ENCODE data around the gene MEGF11.

Gene MEGF11

DNA sequence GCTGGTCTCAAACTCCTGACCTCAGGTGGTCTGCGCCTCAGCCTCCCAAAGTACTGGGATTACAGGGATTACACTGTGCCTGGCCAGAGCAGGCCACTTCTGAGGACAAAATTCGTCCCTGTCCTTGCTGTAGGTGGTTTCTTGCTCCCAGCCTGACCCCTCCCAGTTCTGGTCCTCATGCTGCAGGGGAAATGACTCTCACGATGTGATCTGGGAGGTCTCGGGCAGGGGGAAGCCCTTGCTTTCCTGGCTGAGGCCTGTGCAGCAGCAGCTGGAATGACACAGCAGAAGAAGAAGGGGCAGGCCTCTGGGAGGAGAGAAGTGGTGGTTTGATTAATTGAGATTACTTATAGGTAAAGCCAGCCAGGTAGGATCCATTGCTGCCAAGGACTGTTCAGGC lies 39.3 kb downstream of the MEGF11 start:
- ATAC-seq, result no peak

DNA sequence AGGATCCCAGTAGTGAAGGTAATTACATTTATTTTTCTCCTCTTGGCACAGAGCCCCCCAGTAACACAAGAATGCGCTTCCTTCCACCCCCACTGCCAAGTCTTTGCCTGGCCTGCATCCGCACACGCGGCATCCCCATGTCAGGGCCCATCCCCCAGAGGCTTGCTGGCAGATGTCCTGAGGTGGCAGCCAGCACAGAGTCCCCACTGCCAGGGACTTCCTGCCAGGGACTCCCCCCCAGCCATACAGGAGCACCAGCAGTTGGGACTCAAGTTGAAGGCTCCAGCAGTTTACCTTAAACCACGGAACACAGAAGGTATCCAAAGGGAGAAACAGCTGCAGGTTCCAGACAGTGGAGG lies 41.0 kb downstream of the MEGF11 start:
- no peak for ATAC-seq

DNA sequence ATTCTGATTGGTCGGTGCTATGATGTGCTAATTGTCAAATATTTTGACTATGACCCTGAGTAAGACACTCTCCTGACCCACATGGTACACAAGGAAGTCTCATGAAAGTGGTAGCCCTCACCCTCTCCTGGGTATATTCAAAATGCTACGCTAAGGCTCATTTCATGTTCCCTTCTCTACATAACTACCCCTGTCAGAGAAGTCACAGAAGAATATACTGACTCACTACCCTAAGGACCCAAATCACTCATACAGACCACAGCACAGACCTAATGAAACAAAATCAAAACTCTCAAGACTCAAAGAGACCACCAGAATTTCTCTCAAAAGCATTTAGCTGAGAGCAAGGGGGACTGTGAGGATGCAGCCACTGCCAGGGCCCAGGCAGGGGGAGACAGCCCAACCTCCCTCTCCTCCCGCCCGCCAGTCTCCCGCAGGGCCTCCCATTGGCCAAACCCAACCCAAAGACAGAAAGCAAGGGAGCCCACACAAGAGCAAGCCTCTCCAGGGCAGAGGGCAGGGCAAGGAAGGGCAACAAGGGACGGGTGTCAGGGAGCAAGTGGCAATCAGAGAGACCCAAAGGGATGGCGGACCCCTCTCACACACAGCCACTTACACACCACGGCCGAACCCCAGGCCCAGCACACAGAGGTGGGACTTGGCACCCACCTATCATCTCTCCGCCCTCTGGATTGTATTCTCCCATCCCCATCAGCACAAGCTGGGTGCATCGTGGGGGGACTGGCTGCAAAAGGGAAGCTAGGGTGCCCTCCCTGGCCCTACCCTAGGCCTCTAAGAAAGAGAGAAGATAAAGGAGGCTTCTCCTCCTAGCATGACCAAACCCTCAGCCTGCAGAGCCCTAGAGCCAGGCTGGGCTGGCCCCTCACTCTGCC lies 41.6 kb downstream of the MEGF11 start:
- ATAC-seq, result no peak

DNA sequence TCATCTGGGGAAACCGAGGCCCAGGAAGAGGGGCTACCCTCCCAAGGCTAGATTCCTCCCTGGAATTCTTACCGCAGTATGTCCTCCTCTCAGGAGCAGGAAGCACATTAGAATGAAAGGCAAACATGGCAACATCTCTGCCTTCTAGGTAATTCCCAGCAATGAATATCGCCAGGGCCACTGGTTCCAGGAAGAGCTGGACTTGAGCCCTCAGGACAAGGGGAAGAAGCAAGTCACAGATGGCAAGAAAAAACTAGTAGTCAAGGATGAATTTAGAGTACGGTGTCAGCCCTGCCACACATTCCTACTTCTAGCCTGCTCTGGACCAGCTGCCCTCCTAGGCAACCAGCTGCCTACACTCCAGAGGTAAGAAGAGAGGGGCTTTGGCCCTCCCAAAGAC lies 42.9 kb downstream of the MEGF11 start:
- no peak for ATAC-seq

DNA sequence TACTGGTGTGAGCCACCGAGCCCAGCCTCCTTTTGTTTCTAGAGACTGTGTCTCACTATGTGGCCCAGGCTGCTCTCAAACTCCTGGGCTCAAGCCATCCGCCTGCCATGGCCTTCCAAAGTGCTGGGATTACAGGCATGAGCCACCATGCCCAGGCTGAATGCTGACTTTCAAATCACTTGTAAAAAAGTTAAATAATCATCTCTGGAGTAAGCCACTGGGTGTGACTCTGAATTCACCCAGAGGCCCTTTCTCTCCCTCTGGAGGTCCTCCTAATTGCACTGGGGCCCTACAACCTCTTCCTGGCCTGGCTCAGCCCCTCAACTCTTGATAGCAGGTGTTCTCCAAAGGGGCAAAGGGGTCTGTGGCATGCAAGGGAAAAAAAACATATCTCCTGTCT lies 54.8 kb downstream of the MEGF11 start:
- no peak for ATAC-seq

DNA sequence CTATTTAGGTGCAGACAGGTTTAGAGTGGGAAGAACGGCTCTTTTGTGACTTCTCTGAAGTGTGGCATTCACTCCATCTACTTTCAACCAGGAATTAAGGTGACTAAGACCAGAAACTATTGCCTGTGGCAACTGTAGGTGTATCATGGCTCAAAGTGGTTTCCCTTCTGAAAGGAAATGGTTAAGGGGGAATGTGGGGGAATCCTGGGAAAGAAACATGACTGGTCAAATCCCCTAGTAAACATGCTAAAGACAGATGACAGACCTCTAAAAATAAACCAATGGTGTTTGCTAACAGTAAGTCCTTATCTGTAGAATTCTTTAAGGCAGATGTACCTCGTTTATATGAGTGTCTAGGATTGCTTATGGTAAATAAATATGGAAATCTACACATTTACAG lies 56.9 kb downstream of the MEGF11 start:
- no peak for ATAC-seq

DNA sequence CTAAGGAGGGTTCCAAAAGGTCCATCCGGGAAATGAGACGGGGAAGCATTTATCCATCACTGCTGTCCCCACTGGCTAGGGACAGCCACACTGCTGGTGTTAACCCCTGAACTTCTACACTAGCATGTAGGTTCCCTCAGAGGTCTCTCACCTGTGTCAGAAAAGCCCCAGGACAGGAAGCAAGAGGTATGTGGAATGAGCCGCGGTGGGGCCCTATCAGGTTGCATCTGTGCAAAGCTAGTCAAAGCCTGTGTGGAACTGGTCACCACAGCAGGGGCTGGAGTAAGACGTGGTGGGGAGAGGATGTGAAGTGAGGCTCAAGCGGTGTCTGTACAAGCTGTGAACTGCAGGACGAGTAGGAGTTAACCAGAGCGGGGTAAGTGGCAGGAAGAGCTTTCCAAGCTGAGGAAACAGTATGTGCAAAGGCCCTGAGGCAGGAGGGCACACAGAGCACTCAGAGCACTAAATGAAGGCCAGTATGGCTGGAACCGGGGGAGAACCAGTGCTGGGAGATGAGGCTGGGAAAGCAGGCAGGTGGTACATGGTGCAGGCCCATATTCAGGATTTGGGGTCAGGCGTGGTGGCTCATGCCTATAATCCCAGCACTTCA lies 57.8 kb downstream of the MEGF11 start:
- no peak for ATAC-seq

DNA sequence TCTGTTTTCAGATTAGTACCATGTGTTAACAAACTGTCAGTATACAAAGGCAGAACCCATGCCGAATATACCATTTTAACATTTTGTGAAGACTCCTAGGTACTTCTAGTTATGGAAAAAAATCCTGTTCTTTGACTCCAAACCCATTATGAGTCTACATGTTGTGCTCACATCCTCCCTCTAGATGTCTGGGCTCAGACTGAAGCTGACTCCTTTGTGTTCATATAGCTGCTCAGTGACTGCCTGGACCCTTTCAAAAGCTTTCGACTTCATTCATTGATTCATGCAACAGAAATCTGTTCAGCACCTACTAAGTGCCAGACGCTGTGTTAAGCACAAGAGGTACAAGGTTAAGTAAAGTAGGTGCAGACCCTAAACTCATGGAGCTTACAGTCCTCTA lies 60.5 kb downstream of the MEGF11 start:
- no peak for ATAC-seq

DNA sequence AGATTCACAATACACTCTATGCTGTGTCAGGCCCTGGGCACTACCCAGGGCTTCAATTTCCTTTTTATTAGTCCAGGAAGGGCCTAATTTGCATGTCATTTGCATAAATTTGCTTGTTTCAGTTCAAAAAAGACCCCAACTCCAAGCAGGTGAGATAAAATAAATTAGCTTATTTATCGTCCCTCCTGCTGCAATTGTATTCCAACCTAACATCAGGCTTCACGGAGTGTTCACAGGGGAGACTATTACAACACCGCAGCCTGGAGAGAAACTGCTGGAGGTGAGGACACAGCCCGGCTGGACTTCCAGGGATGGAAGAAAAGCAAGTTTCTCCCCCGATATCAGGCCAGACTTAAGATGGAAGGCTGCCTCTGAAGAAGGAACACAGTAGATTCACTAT lies 62.8 kb downstream of the MEGF11 start:
- no peak for ATAC-seq

DNA sequence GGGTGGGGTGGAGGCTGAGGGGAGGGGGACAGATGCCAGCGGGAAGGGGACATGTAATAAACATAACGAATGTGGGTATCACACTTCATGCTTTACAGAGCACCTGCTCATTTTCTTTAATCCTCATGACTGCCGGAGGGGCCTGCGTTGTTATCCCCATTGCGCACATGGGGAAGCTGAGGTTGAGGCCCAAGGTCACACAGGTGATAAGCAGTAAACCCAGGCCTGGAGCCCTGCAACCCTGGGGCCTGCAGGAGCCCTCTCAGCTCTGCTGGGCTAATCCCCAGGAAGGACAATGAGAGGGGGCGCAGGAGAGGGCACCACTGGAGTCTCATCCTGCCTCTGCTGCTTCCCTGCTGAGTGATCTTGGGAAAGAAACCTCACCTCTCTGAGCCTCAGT lies 64.3 kb downstream of the MEGF11 start:
- no peak for ATAC-seq

DNA sequence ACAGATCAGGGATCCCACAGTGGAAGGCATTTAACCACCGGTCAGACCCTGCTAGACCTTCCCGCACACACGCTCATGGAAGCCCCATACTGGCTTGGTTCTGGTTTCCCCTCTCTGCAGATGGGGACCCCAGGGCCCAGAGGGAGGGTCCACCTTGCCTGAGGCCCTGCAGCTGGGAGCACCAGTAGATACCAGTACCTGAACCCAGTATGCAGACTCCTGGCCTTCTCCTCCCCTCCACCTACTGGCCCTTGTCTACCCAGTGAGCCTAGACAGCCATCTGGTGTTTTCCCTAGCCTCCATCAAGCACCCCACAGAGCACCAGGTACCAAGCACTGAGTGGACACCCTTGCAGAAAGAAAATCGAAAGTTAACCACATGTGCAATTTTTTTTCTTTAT lies 65.1 kb downstream of the MEGF11 start:
- ATAC-seq, result peak in 1 of 2 donors; percentile 25

DNA sequence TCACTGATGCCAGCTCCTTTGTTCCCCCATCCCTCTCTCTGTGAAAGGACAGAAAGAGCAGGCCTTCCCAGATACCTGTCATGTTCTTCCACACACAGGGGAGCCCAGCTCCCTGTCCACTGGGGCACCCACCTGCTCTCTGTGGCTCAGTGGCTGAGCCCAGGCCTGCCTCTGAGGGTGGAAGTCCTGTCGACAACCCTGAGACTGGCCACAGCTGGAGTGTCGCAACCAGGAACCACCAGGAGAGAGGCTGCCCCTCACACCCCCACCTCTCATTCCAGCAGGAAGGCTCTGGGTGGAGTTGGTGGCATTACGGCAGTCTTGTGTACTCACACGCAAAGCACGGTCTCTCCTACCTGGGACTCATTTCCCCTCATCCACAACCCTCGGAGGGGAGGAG lies 66.3 kb downstream of the MEGF11 start:
- no peak for ATAC-seq

DNA sequence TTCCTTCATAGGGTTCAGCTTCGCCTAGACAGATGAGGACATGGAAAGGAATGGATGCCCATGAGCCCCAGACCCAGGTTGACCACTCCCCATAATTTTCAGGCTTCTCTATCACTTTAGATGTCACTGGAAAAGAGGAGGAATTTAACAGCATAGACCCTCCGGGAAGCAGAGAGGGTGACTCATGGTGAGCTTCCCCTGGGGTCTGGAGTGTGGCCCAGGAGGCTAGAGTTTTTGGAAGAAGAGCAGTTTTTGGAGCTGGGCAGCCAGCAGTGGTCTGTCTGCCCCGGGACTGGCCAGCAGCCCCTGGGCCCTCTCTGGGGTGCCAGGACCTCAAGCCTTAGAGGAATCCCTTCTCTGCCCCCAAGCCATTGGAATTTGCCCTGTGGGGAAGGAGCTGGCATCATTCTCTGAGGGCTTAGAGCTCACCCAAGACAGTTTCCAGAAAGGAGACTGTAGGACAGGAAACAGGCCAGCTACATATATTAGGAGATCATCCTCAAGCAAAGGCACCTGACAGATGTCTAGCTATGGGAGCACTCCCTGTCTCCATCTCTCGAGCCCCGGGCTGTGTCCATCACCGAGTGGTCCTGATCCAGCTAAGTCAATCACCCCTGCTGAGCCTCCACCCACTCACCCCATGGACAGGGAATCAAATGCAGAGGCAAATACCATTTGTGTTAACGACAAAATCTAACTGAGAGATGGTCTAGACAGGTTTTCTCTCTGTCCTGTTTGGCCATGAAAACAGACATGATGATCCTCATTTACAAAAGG lies 67.3 kb downstream of the MEGF11 start:
- ATAC-seq, result no peak

DNA sequence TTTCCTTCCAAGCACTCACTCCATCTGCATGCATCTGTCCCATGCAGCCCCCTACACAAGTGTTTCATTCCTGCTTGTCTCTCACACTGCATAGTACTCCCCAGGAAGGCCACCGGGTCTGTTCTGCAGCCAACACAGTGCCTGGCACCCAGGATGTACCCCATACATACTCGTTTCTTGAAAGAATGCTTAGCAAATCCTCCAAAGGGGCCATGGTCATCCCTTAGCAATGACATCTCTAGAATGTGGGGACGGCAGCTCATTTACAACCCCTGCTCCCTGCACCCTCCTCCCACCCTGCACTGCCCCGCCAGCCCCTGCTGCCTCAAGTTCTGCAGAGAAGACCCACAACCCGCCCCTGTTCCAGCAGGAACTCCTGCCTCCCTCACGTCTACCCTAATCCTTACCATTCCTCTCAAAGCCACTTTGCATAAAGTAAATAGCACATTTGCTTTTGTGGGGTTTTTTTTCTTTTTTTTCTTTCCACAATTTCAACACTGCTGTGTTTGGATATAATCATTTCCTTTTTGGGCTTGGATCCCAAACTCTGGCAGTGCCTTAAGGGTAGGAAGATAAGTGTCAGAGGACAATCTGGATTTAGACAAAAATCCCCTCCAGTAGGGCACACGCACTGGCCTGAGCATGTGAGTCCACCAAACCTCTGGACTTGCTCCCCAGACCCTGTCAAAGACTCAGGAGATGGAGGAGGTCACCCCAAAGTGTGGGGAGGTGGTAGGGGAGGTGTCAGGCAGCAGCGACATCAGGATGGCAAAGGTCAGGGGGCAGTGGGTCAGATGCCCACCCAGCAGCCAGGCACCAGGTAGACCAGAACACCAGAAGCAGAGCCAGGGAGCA lies 68.4 kb downstream of the MEGF11 start:
- no peak for ATAC-seq

DNA sequence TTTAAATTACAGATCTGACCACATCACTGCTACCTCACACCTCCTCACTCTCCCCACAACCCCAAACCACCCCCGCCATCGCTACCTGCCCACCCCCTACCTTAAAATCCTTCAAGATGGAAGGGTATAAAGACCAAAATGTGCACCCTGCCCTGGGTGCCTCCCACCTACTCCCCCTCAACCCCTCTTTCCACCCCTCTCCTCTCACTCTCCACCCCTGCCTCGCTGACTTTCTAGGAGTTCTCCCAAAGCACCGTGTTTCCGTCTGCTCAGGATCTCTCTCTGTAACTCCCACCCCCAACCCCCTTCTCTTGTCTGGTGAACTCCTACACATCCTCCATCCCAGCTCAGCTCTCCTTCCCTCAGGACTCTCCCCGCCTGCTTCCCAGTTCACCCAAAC lies 69.1 kb downstream of the MEGF11 start:
- no peak for ATAC-seq

DNA sequence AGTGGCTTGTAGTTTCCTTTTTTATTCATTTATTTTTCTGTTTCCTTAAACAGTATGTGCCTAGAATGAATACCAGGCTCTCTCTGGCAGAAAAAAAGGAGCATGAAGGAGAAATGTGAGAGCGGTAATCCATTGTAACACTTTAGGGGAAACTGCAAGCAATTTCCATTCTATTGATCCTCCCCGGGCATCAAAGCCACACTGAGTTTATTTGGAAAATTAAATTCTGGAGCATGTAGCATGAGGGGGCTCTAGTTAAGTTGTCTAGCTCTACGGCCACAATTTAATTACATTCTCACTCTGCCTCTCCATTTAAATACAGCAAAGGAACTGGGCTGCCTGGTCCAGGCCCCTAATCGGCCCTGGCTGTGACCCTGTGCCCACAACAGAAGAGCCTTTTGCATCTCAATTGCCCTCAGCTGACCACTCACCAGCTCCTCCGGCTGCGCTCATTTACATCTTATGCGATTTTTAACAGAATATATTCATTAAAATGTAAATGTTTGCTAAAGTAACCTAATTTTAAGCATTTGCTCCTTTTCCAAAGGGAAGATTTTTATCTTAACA lies 72.9 kb downstream of the MEGF11 start:
- ATAC-seq, result no peak

DNA sequence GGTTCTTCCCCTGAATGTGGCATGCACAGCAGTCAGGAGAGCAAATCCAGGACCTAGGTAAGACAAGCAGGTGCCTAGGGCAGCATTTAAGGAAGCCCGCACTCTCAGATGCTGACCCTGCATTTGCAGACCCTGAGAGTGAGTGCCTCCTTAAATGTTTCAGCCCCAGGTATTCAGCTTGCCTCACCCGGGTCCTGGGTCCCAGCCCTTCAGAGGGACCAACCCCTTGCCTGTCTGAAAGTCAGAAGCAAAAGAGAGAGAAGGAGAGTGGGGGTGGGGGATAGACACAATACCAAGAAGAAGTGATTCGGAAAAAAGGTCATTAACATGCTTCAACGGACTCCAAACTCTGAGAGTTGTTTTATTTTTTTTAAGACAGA lies 75.0 kb downstream of the MEGF11 start:
- no peak for ATAC-seq

DNA sequence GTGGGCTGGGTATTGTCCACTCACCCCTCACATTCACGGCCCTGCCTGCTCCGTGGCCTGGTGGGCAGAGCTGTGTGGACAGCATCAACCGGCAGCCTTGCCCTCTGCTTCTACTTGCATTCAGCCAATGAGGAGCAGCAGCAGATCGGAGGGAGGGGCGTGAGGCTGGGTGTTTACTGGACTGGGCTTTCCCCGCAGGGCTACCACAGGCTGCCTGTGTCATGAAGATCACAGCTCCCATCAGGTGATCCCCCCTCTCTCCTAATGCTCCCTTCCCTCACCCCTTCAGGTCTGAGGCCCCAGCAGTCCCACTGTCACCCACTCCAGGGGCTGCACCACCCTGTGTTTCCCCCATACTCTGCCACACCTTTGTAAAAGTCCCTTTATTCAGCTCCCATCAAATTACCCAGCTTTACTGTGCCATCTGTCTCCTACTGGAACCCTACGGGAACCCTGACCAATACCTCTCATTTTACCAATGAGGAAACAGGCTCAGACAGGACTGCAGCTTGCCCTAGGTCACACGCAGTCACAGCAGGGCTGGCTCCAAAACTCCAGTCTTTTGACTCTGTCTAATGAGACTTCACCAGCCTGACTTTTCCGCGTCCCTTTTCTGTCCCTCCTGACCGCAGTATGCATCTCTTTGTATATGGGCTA lies 81.1 kb downstream of the MEGF11 start:
- no peak for ATAC-seq

DNA sequence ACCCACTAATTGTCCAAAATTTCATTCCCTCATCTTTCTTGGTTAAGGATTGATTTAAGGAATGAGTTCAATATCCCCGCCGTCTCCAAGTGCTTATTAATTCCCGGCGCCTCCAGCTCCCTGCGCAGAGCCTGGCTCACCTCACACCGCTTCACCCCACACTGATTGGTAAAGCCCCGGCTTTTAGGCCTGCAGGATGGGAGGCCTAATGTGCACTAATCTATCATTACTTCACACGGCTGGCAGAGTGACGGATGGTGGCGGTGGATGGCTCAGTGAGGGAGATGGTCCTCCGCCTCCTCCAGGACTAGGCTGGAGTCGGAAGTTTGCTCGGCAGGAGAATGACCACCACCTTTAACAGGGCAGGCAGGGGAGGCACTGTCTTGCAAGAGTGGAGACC lies 81.7 kb downstream of the MEGF11 start:
- ATAC-seq, result no peak

DNA sequence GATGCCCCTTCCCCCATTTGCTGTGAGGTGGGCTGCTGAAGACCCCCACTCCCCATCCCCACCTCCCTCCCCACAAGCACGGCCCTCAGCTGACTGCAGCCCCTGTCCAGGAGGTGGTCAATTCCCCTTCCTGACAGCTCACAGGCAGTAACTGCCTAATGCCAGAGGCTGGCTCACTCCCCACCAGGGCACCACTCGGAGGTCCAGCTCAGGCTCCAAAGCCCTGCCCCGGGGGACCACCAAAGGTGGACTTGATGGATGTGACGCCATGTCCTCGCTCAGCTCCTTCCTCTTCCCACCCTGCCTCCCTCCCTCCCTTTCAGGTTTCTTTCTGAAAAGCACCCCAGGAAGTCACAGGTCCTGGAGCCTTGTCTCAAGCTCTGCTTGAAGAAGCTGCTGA lies 82.8 kb downstream of the MEGF11 start:
- ATAC-seq, result no peak

DNA sequence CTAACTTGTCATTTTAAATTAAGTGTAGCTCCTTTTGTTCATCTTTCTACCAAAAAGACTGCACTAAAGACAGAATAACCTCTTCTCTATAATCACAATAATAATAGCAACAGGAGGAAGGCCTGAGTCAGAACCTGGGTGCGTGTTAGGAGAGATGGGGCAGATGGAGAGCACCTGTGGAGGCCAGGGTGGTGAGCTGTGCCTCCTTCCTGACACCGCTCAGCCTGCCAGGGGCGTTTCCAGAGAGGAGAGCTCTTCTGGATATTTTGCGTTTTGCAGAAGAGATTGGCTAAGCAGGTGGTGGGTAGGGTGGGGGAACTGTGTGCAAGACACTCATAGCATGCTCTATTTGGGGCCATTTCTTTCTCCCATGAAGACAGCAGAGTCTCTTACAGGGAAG lies 83.5 kb downstream of the MEGF11 start:
- no peak for ATAC-seq

DNA sequence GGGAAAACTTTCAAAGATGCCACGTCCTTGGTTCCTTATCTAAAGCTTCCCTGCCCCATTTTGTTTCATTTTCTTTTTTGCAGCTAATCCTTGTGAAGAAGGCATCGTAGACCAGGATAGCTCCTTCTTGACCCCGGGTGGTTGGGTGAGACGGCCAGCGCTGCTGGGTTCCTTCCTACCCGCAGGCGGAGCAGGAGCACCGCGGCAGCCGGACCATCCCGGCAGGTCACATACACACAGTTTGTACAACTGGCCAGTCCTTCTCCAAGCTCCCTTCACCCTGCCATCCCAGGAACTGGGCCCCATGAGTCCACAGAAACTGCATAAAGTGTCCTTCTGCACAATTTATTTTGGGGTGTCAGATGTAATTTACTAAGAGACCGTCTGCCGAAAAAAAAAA lies 83.9 kb downstream of the MEGF11 start:
- no peak for ATAC-seq
